A549 (cell line): ENCODE data around the gene LPAR1.
"Not testable (repeated sequence)": the region's sequence is repeated elsewhere in the genome, so short reads cannot be mapped to it uniquely, and the experiment has no call there.

Source experiments
- CBX8 ChIP-seq: fragments of 200-600 bp; sonication (generic); IDR thresholded peaks from 2 replicates; pipeline ENCODE4 v1.6.1; 2016
- EP300 ChIP-seq, 2 experiments: fragments of >200 bp; sonication (Bioruptor Twin); formaldehyde crosslinking; IDR thresholded peaks; 2 replicates in 1 of 2; 3 replicates in 1 of 2; pipeline ENCODE4 v1.6.1; 2016 to 2017
- MAZ ChIP-seq: fragments of 150-350 bp; IDR thresholded peaks from 2 replicates; pipeline ENCODE4 v1.6.1; 2014; ENCODE audit warnings: antibody characterized with exemption, low read depth, low read length, borderline replicate concordance
- NFE2L2 ChIP-seq: fragments of 150-350 bp; conservative IDR thresholded peaks from 2 replicates; pipeline ENCODE4 v1.6.1; 2014; ENCODE audit warnings: low read length
- POLR2A ChIP-seq: IDR thresholded peaks from 2 replicates; pipeline ENCODE4 v1.6.1; 2012; ENCODE audit warnings: mild to moderate bottlenecking, low read length
- REST ChIP-seq: fragments of 200-600 bp; sonication (generic); IDR thresholded peaks from 2 replicates; pipeline ENCODE4 v1.6.1; 2016; ENCODE audit warnings: antibody characterized with exemption, mild to moderate bottlenecking, moderate library complexity
- RNF2 ChIP-seq: fragments of 200-600 bp; sonication (generic); IDR thresholded peaks from 2 replicates; pipeline ENCODE4 v1.6.1; 2016; ENCODE audit warnings: low read depth, mild to moderate bottlenecking, antibody characterized with exemption, moderate library complexity, borderline replicate concordance
- TF ChIP-seq, protein P1 (sequence below): fragments of 450-650 bp; IDR thresholded peaks from 2 replicates; pipeline ENCODE4 v1.6.1; 2014; ENCODE audit warnings: antibody characterized with exemption
- TF ChIP-seq, protein P2 (sequence below): fragments of >200 bp; sonication (Bioruptor Twin); formaldehyde crosslinking; IDR thresholded peaks from 3 replicates; pipeline ENCODE4 v1.5.1; 2016

DNA sequence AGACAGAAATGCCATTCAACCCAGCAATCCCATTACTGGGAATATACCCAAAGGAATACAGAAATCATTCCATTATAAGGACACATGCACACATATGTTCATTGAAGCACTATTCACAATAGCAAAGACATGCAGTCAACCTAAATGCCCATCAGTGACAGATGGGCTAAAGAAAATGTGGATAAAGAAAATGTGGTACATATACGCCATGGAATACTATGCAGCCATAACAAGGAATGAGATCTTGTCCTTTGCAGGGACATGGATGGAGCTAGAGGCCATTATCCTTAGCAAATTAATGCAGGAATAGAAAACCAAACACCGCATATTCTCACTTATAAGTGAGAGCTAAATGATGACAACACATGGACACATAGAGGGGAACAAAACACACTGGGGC is 9.0 kb upstream of the LPAR1 start:
- TF ChIP-seq, protein P1, sequence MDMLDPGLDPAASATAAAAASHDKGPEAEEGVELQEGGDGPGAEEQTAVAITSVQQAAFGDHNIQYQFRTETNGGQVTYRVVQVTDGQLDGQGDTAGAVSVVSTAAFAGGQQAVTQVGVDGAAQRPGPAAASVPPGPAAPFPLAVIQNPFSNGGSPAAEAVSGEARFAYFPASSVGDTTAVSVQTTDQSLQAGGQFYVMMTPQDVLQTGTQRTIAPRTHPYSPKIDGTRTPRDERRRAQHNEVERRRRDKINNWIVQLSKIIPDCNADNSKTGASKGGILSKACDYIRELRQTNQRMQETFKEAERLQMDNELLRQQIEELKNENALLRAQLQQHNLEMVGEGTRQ: not testable (repeated sequence)
- not testable (repeated sequence) for TF ChIP-seq CBX8; EP300 (IDR thresholded peaks at IDR 0.05); NFE2L2; MAZ; POLR2A; REST; RNF2
- TF ChIP-seq, protein P2, sequence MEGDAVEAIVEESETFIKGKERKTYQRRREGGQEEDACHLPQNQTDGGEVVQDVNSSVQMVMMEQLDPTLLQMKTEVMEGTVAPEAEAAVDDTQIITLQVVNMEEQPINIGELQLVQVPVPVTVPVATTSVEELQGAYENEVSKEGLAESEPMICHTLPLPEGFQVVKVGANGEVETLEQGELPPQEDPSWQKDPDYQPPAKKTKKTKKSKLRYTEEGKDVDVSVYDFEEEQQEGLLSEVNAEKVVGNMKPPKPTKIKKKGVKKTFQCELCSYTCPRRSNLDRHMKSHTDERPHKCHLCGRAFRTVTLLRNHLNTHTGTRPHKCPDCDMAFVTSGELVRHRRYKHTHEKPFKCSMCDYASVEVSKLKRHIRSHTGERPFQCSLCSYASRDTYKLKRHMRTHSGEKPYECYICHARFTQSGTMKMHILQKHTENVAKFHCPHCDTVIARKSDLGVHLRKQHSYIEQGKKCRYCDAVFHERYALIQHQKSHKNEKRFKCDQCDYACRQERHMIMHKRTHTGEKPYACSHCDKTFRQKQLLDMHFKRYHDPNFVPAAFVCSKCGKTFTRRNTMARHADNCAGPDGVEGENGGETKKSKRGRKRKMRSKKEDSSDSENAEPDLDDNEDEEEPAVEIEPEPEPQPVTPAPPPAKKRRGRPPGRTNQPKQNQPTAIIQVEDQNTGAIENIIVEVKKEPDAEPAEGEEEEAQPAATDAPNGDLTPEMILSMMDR: not testable (repeated sequence)
